DOHH2 (cell line): ENCODE results near the gene TM4SF1.

Experiments
- H3F3A ChIP-seq: fragments of 200-600 bp; sonication (generic), shearing (Covaris generic); 2 replicates; pipeline ENCODE4 v1.6.0; 2016; ENCODE audit warnings: antibody characterized with exemption, mild to moderate bottlenecking; ENCODE audit not compliant: control insufficient read depth, insufficient read depth
- H3K27ac ChIP-seq: fragments of 200-600 bp; sonication (generic); 2 replicates; pipeline ENCODE4 v1.5.1; 2014; ENCODE audit warnings: low read depth, mild to moderate bottlenecking, low read length, moderate library complexity
- H3K27me3 ChIP-seq: fragments of 200-600 bp; sonication (generic); 2 replicates; pipeline ENCODE4 v1.6.1; 2014; ENCODE audit warnings: mild to moderate bottlenecking, low read length, mixed read lengths; ENCODE audit not compliant: control insufficient read depth
- H3K36me3 ChIP-seq: fragments of 200-600 bp; sonication (generic); 2 replicates; pipeline ENCODE4 v1.6.1; 2014; ENCODE audit warnings: mild to moderate bottlenecking, low read length, moderate library complexity, mixed read lengths; ENCODE audit not compliant: control insufficient read depth
- H3K4me1 ChIP-seq: fragments of 200-600 bp; sonication (generic); 2 replicates; pipeline ENCODE4 v1.6.1; 2014; ENCODE audit warnings: mild to moderate bottlenecking, low read length, mixed read lengths; ENCODE audit not compliant: control insufficient read depth
- H3K4me2 ChIP-seq: fragments of 200-600 bp; sonication (generic); 2 replicates; pipeline ENCODE4 v1.6.0; 2014; ENCODE audit warnings: mild to moderate bottlenecking, low read length, moderate library complexity
- H3K4me3 ChIP-seq: fragments of 200-600 bp; sonication (generic); 2 replicates; pipeline ENCODE4 v1.5.1; 2014; ENCODE audit warnings: mild to moderate bottlenecking, low read length, mixed read lengths
- H3K79me2 ChIP-seq: fragments of 200-600 bp; sonication (generic); 2 replicates; pipeline ENCODE4 v1.6.1; 2014; ENCODE audit warnings: mild to moderate bottlenecking, low read length, mixed read lengths; ENCODE audit not compliant: control insufficient read depth
- H3K9me2 ChIP-seq: fragments of 200-600 bp; sonication (generic); replicated peaks from 2 replicates; pipeline ENCODE4 v1.6.1; 2014; ENCODE audit warnings: mild to moderate bottlenecking, low read length, mixed read lengths; ENCODE audit not compliant: control insufficient read depth
- H3K9me3 ChIP-seq: fragments of 200-600 bp; sonication (generic); 2 replicates; pipeline ENCODE4 v1.6.1; 2014; ENCODE audit warnings: antibody characterized with exemption, low read length, mixed read lengths; ENCODE audit not compliant: control insufficient read depth, insufficient read depth
- H4K20me1 ChIP-seq: fragments of 200-600 bp; sonication (generic); 2 replicates; pipeline ENCODE4 v1.6.0; 2014; ENCODE audit warnings: low read depth, mild to moderate bottlenecking, antibody characterized with exemption, low read length, moderate library complexity; ENCODE audit not compliant: control insufficient read depth, insufficient read depth
- EZH2phosphoT487 ChIP-seq: fragments of 200-600 bp; sonication (generic); IDR thresholded peaks from 2 replicates; pipeline ENCODE4 v1.6.1; 2017; ENCODE audit warnings: borderline replicate concordance, mild to moderate bottlenecking, antibody characterized with exemption, low read length, moderate library complexity, mixed read lengths
- TF ChIP-seq, protein P1 (sequence below): fragments of 200-600 bp; sonication (generic); IDR thresholded peaks from one replicate; pipeline ENCODE4 v1.5.1; 2014; ENCODE audit warnings: antibody characterized with exemption, mild to moderate bottlenecking, low read depth, low read length; ENCODE audit not compliant: poor library complexity, severe bottlenecking

The TM4SF1 gene

DNA sequence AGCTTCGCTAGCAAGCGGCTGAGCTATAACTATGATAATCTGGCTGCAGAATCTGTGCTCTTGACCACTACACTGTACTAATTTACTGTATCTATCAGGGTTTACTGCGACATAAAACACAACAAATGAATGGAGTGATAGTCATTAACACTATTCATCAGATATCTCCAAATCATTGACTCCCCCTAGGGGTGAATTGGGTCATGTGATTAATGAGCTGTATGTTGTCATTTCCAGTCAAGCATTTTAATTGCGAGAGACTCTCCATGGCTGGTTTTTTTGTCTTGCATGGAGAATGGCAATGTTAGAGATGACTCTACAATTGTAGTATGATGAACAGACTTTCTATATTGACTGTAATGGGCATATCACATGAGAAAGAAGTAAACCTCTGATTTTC, 33.5 kb downstream of the TM4SF1 start:
- peaks cover 12% of the 10 kb centered on the region; the same call in 1 of the 2 replicates for H3K27me3 ChIP-seq
- H3K9me2 ChIP-seq: no peaks in the 10 kb centered on the region
- no peaks in the 10 kb centered on the region for H4K20me1 ChIP-seq
- H3K9me3 ChIP-seq: no peaks in the 10 kb centered on the region
- no peaks in the 10 kb centered on the region for H3K79me2 ChIP-seq
- H3K4me1 ChIP-seq: no peaks in the 10 kb centered on the region
- no peak overlapping the region for H3K4me3 ChIP-seq
- no peaks in the 10 kb centered on the region for H3F3A ChIP-seq
- H3K4me2 ChIP-seq: no peak overlapping the region
- H3K27ac ChIP-seq: no peak overlapping the region
- no peaks in the 10 kb centered on the region for H3K36me3 ChIP-seq
- TF ChIP-seq, protein P1, sequence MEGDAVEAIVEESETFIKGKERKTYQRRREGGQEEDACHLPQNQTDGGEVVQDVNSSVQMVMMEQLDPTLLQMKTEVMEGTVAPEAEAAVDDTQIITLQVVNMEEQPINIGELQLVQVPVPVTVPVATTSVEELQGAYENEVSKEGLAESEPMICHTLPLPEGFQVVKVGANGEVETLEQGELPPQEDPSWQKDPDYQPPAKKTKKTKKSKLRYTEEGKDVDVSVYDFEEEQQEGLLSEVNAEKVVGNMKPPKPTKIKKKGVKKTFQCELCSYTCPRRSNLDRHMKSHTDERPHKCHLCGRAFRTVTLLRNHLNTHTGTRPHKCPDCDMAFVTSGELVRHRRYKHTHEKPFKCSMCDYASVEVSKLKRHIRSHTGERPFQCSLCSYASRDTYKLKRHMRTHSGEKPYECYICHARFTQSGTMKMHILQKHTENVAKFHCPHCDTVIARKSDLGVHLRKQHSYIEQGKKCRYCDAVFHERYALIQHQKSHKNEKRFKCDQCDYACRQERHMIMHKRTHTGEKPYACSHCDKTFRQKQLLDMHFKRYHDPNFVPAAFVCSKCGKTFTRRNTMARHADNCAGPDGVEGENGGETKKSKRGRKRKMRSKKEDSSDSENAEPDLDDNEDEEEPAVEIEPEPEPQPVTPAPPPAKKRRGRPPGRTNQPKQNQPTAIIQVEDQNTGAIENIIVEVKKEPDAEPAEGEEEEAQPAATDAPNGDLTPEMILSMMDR: peak; percentile 52
- TF ChIP-seq EZH2phosphoT487: no peak

DNA sequence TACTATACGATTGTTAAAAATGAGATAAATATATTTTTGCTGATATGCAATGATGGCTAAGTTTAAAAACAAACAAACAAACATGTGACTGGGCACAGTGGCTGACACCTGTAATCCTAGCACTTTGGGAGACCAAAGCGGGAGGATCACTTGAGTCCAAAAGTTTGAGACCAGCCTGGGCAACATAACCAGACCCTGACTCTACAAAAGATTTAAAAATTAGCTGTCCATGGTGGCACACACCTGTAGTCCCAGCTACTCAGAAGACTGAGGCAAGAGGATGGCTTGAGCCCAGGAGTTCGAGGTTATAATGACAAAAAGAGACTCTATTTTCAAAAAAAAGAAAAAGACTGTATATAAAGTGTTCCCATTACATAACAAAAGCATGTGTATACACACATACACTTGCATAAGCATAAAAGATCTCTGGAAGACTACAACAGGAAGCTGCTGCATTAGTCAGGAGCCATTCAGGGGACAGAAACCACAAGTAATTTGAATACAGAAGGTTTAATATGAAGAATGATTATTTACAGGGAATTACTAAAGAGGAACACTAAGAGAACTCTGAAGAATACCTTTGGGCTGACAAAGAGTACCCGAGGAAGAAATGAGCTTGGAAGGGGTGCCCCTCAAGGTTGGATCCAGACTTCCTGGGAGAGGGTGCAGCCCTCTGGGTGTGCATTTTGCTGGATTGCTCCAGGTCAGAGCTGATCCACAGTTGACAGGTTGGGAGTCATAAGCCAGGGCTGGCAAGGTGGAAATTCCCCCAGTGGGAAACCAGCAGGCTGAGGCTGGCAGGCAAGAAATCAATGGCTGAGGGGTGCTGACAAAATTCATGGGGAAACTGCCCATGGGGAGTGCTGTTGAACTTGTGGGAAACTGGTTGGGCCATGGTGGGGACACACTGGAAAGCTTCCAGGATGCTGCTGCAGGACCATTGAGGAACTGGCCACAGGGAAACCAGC, 34.8 kb downstream of the TM4SF1 start:
- H3F3A ChIP-seq: no peaks in the 10 kb centered on the region
- no peaks in the 10 kb centered on the region for H3K9me3 ChIP-seq
- H3K36me3 ChIP-seq: no peaks in the 10 kb centered on the region
- no peaks in the 10 kb centered on the region for H4K20me1 ChIP-seq
- no peaks in the 10 kb centered on the region for H3K79me2 ChIP-seq
- H3K27ac ChIP-seq: no peak overlapping the region
- no peak overlapping the region for H3K4me3 ChIP-seq
- no peaks in the 10 kb centered on the region for H3K9me2 ChIP-seq
- TF ChIP-seq, protein P1: no peak
- TF ChIP-seq EZH2phosphoT487: no peak
- peaks cover 12% of the 10 kb centered on the region; the same call in 1 of the 2 replicates for H3K27me3 ChIP-seq
- no peaks in the 10 kb centered on the region for H3K4me1 ChIP-seq
- no peak overlapping the region for H3K4me2 ChIP-seq

DNA sequence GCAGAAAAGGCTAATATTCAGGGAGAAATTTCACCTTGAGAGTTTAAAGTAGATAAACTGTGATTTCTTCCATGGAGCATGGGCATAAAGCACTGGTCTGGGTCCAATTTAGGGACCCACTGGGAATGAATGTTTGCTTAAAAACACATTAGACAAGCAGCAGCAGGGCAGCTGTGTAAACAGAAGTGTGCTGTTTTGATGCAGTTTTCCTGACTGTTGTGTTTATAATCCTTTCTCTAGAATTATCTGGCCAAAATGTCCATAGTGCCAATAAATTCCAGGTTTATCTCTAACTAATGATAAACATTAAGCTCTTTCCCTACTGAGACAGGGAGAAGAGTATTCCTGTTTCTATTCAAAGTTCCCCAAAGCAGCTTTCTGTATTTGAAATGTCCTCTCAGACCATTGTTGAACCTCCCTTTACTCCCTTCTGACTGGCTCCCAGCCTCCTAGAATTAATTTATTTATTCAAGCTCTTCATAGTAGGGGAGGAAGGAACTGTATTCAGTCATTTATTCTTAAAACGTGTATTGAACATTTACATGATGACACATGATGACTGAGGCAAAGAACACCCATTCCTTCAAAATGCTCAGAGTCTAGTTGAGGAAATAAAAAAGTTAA, 37.0 kb downstream of the TM4SF1 start:
- H3K4me1 ChIP-seq: no peaks in the 10 kb centered on the region

More for the DNA sequence above, 37.0 kb downstream of the TM4SF1 start:
- Histone ChIP-seq H3K9me3 (no peaks in the 10 kb centered on the region), H3K4me2 (no peak overlapping the region), H3F3A (no peaks in the 10 kb centered on the region), H3K27me3 (peaks cover 12% of the 10 kb centered on the region), H3K9me2 (no peaks in the 10 kb centered on the region), H3K36me3 (no peaks in the 10 kb centered on the region), H3K4me3 (no peak overlapping the region), H4K20me1 (no peaks in the 10 kb centered on the region), H3K79me2 (no peaks in the 10 kb centered on the region), H3K27ac (no peak overlapping the region)
- TF ChIP-seq EZH2phosphoT487: no peak
- TF ChIP-seq, protein P1: no peak
